Heart left ventricle (tissue), 13 donors: Measurements from ENCODE around the gene STX16.

Source experiments
- CTCF ChIP-seq, 12 donors: fragments of 200-600 bp; sonication (generic) in 4 of 12; IDR thresholded peaks; one replicate each; pipeline versions ENCODE4 v1.5.0 to v1.8.0; 2018 to 2022; ENCODE audit warnings: antibody characterized with exemption in 12 of 12, mild to moderate bottlenecking in 5 of 12
- POLR2A ChIP-seq, 2 donors: fragments of 450-650 bp; IDR thresholded peaks; one replicate each; pipeline ENCODE4 v1.6.1; 2017; ENCODE audit warnings: antibody characterized with exemption in 2 of 2, mild to moderate bottlenecking in 2 of 2, moderate library complexity in 2 of 2
- donor health status: ischemic (EF 13 %, LVEDD 7.1; RV severe dilation, severe dysfunction).
- donor health status: DM: no; HTN: yes; CAD: no.
- donor health status: DM: no; HTN: no; CAD: no.
- donor health status: ischemic (EF 25% LVEDD 6.9; RV normal size, moderate dysfunction).
- donor health status: ischemic (EF 25% LVEDD 5.7; RV mildly dilated, moderate dysfunction).
- donor health status: ischemic (EF 35%, LVEDD 5.7; RV mildly dilated, moderate dysfunction).
- donor health status: nonischemic (EF 11% LVEDD 7.7; RV severe dilation, severe dysfunction).
- donor health status: DM: yes; HTN: yes; CAD: no.
- donor health status: PGD.
- donor health status: ischemic (EF 29% LVEDD 5.4; RV normal size, mild dysfunction).
- donor health status: nonischemic (EF 23%, LVEDD 6.1; RV moderate dilation, normal function).

- TF ChIP-seq POLR2A (IDR thresholded peaks at IDR 0.05) = no peak
- TF ChIP-seq CTCF (IDR thresholded peaks at IDR 0.05) = no peak
Measured at GRCh38 chr20:58616411-58616810, 34.7 kb upstream of the STX16 start.
